HepG2 (cell line): ENCODE data around the gene FAM222B. TPM values are rescaled to one million over a fixed set of nuclear protein-coding genes. Genes with fewer than 3 reads are reported as not detected.

Source experiments
- JUND ChIP-seq: sonication (generic); formaldehyde crosslinking; IDR thresholded peaks from 2 replicates; pipeline ENCODE4 v1.8.0; 2022; ENCODE audit warnings: mild to moderate bottlenecking, missing genetic modification reagents
- RFX1 ChIP-seq: fragments of 450-650 bp; IDR thresholded peaks from 2 replicates; pipeline ENCODE4 v1.6.1; 2017
- SAFB2 ChIP-seq: sonication (generic); formaldehyde crosslinking; IDR thresholded peaks from 2 replicates; pipeline ENCODE4 v1.5.1; 2020; ENCODE audit warnings: missing genetic modification reagents, low read depth, mild to moderate bottlenecking, borderline replicate concordance
- THAP11 ChIP-seq: IDR thresholded peaks from 2 replicates; pipeline ENCODE4 v1.6.1; 2016; ENCODE audit warnings: missing biosample characterization, missing genetic modification reagents
- ZBTB20 ChIP-seq: sonication (generic); formaldehyde crosslinking; IDR thresholded peaks from 2 replicates; pipeline ENCODE4 v1.8.1; 2023; ENCODE audit warnings: missing genetic modification reagents, low read depth, mild to moderate bottlenecking, borderline replicate concordance
- ZMYM3 ChIP-seq: sonication (generic); formaldehyde crosslinking; IDR thresholded peaks from 2 replicates; pipeline ENCODE4 v1.5.1; 2020; ENCODE audit warnings: mild to moderate bottlenecking, missing genetic modification reagents
- ZNF496 ChIP-seq: sonication (generic); formaldehyde crosslinking; IDR thresholded peaks from 2 replicates; pipeline ENCODE4 v1.8.1; 2023; ENCODE audit warnings: mild to moderate bottlenecking, moderate library complexity, missing genetic modification reagents; ENCODE audit not compliant: insufficient replicate concordance
- ZNF772 ChIP-seq: sonication (generic); formaldehyde crosslinking; IDR thresholded peaks from 2 replicates; pipeline ENCODE4 v1.5.0; 2020; ENCODE audit warnings: mild to moderate bottlenecking, missing genetic modification reagents
- ZNF777 ChIP-seq: sonication (generic); formaldehyde crosslinking; IDR thresholded peaks from 2 replicates; pipeline ENCODE4 v1.4.0; 2020; ENCODE audit warnings: missing genetic modification reagents
- ZSCAN25 ChIP-seq: sonication (generic); formaldehyde crosslinking; IDR thresholded peaks from 2 replicates; pipeline ENCODE4 v1.8.0; 2022; ENCODE audit warnings: mild to moderate bottlenecking, missing genetic modification reagents
- polyA plus RNA-seq, 8 experiments: library from polyadenylated mRNA; depleted of rRNA in 3 of 8; stranded (reverse) in 7 of 8; unstranded in 1 of 8; fragments of >200 nt; fragmentation: Illumina TruSeq in 4 of 8; extraction: Trizol in 4 of 8; gene quantifications; 2 replicates each; pipeline versions ENCODE4 v1.2.1 to v1.2.3, GENCODE V29; 2011 to 2016; ENCODE audit warnings: low read depth in 4 of 8, missing spikeins in 1 of 8, mixed read lengths in 1 of 8; ENCODE audit not compliant: insufficient read depth in 1 of 8
- total RNA-seq, 5 experiments: library from RNA; depleted of rRNA; stranded (reverse); fragments of >200 nt; fragmentation: Illumina TruSeq; extraction: Trizol; gene quantifications; 2 replicates each; pipeline ENCODE4 v1.2.3, GENCODE V29; 2016; ENCODE audit warnings: low read depth in 1 of 5
- TF ChIP-seq, protein P1 (sequence below): sonication (generic); formaldehyde crosslinking; IDR thresholded peaks from 2 replicates; pipeline ENCODE4 v1.4.0; 2020; ENCODE audit warnings: low read depth, mild to moderate bottlenecking, missing genetic modification reagents
- TF ChIP-seq, protein P2 (sequence below): sonication (generic); formaldehyde crosslinking; IDR thresholded peaks from 2 replicates; pipeline ENCODE4 v1.4.0; 2020; ENCODE audit warnings: low read depth, mild to moderate bottlenecking, missing genetic modification reagents
- TF ChIP-seq, protein P3 (sequence below): sonication (generic); formaldehyde crosslinking; IDR thresholded peaks from 2 replicates; pipeline ENCODE4 v1.5.0; 2020; ENCODE audit warnings: missing genetic modification reagents
- TF ChIP-seq, protein P4 (sequence below): sonication (generic); formaldehyde crosslinking; IDR thresholded peaks from 2 replicates; pipeline ENCODE4 v1.5.0; 2020; ENCODE audit warnings: mild to moderate bottlenecking, missing genetic modification reagents
- TF ChIP-seq, protein P5 (sequence below): sonication (generic); formaldehyde crosslinking; IDR thresholded peaks from 2 replicates; pipeline ENCODE4 v1.8.0; 2022; ENCODE audit warnings: missing genetic modification reagents, low read depth, mild to moderate bottlenecking, borderline replicate concordance
- TF ChIP-seq, protein P6 (sequence below): sonication (generic); formaldehyde crosslinking; IDR thresholded peaks from 2 replicates; pipeline ENCODE4 v1.9.0; 2021; ENCODE audit warnings: missing genetic modification reagents, mild to moderate bottlenecking, borderline replicate concordance
- TF ChIP-seq, protein P7 (sequence below): sonication (generic); formaldehyde crosslinking; conservative IDR thresholded peaks from 2 replicates; pipeline ENCODE4 v1.8.1; 2023; ENCODE audit warnings: missing genetic modification reagents

Gene FAM222B
- total and polyA plus RNA-seq, 2 of the 13 experiments (the other 11 are each of a cell fraction or from before 2014, with no cell fraction given): 3.5 to 7.3 TPM

DNA sequence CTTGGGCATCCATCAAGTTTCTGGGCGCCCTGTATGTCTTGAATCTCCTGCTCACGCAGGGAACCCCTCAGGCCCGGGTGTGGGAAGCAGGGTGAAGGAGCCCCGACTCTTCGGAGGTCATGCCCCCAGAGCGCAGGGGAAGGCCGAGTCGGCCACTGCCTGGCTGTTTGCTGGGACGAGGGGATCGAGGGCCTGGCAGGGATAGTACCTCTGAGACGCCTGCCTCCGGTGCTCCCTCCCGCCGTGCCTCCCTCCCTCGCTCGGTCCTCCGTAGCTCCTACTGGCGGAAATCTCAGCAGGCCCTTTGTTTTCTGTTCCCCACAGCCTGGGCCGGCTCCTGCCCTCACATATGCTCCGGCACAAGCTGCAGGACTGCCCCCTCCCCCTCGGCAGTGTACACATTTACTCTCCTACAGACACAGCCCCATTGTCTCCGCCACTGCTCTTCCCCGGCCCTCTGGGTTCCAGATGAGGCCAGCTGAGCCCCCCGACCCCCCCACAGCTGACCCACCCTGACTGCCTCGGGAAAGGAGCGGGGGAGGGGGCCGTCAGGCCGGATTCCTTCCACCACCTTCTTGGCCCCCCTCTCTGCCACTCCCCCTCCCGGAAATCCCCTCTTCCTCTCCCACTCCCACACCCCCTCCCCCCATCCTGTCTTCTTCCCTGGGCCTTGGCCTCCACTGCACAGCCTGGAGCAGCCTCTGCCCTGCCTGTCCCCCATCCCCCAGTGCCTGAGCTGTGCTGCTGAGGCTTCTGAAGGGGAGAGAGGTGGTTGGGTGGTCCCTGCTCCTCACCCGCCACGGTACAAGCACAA is 97.4 kb downstream of the FAM222B start (continued):
- TF ChIP-seq, protein P1, sequence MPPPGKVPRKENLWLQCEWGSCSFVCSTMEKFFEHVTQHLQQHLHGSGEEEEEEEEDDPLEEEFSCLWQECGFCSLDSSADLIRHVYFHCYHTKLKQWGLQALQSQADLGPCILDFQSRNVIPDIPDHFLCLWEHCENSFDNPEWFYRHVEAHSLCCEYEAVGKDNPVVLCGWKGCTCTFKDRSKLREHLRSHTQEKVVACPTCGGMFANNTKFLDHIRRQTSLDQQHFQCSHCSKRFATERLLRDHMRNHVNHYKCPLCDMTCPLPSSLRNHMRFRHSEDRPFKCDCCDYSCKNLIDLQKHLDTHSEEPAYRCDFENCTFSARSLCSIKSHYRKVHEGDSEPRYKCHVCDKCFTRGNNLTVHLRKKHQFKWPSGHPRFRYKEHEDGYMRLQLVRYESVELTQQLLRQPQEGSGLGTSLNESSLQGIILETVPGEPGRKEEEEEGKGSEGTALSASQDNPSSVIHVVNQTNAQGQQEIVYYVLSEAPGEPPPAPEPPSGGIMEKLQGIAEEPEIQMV (CRISPR knock-in tag): no peak
- TF ChIP-seq, protein P2, sequence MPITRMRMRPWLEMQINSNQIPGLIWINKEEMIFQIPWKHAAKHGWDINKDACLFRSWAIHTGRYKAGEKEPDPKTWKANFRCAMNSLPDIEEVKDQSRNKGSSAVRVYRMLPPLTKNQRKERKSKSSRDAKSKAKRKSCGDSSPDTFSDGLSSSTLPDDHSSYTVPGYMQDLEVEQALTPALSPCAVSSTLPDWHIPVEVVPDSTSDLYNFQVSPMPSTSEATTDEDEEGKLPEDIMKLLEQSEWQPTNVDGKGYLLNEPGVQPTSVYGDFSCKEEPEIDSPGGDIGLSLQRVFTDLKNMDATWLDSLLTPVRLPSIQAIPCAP (CRISPR knock-in tag): no peak
- TF ChIP-seq ZNF772 (CRISPR knock-in tag): peak; percentile 54; the same call in 1 of the 2 replicates
- no peak for TF ChIP-seq ZMYM3 (CRISPR knock-in tag)
- TF ChIP-seq ZNF496: no peak
- TF ChIP-seq JUND (CRISPR knock-in tag): no peak
- TF ChIP-seq, protein P3, sequence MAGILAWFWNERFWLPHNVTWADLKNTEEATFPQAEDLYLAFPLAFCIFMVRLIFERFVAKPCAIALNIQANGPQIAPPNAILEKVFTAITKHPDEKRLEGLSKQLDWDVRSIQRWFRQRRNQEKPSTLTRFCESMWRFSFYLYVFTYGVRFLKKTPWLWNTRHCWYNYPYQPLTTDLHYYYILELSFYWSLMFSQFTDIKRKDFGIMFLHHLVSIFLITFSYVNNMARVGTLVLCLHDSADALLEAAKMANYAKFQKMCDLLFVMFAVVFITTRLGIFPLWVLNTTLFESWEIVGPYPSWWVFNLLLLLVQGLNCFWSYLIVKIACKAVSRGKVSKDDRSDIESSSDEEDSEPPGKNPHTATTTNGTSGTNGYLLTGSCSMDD (CRISPR knock-in tag): no peak
- TF ChIP-seq RFX1: no peak
- TF ChIP-seq, protein P4, sequence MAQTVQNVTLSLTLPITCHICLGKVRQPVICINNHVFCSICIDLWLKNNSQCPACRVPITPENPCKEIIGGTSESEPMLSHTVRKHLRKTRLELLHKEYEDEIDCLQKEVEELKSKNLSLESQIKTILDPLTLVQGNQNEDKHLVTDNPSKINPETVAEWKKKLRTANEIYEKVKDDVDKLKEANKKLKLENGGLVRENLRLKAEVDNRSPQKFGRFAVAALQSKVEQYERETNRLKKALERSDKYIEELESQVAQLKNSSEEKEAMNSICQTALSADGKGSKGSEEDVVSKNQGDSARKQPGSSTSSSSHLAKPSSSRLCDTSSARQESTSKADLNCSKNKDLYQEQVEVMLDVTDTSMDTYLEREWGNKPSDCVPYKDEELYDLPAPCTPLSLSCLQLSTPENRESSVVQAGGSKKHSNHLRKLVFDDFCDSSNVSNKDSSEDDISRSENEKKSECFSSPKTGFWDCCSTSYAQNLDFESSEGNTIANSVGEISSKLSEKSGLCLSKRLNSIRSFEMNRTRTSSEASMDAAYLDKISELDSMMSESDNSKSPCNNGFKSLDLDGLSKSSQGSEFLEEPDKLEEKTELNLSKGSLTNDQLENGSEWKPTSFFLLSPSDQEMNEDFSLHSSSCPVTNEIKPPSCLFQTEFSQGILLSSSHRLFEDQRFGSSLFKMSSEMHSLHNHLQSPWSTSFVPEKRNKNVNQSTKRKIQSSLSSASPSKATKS: no peak
- TF ChIP-seq, protein P5, sequence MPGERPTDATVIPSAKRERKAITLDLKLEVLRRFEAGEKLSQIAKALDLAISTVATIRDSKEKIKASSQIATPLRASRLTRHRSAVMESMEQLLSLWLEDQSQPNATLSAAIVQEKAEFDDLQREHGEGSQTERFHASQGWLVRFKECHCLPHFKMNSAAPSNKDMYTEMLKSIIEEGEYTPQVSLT (CRISPR knock-in tag): no peak
- TF ChIP-seq, protein P6, sequence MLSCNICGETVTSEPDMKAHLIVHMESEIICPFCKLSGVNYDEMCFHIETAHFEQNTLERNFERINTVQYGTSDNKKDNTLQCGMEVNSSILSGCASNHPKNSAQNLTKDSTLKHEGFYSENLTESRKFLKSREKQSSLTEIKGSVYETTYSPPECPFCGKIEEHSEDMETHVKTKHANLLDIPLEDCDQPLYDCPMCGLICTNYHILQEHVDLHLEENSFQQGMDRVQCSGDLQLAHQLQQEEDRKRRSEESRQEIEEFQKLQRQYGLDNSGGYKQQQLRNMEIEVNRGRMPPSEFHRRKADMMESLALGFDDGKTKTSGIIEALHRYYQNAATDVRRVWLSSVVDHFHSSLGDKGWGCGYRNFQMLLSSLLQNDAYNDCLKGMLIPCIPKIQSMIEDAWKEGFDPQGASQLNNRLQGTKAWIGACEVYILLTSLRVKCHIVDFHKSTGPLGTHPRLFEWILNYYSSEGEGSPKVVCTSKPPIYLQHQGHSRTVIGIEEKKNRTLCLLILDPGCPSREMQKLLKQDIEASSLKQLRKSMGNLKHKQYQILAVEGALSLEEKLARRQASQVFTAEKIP (CRISPR knock-in tag): no peak
- TF ChIP-seq SAFB2 (CRISPR knock-in tag): no peak
- peak; percentile 54; the same call in 1 of the 2 replicates for TF ChIP-seq THAP11 (CRISPR knock-in tag)
- peak; percentile 38; the same call in 1 of the 2 replicates for TF ChIP-seq ZNF777 (CRISPR knock-in tag)
- TF ChIP-seq, protein P7, sequence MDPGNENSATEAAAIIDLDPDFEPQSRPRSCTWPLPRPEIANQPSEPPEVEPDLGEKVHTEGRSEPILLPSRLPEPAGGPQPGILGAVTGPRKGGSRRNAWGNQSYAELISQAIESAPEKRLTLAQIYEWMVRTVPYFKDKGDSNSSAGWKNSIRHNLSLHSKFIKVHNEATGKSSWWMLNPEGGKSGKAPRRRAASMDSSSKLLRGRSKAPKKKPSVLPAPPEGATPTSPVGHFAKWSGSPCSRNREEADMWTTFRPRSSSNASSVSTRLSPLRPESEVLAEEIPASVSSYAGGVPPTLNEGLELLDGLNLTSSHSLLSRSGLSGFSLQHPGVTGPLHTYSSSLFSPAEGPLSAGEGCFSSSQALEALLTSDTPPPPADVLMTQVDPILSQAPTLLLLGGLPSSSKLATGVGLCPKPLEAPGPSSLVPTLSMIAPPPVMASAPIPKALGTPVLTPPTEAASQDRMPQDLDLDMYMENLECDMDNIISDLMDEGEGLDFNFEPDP (CRISPR knock-in tag): no peak
- no peak for TF ChIP-seq ZSCAN25 (CRISPR knock-in tag)
- no peak; the same call in 1 of the 2 replicates for TF ChIP-seq ZBTB20 (CRISPR knock-in tag)
